HG03064 (cell line): ENCODE measurements around the gene SOX10.

Source experiments
- ATAC-seq: cut with Tn5 transposase; IDR thresholded peaks from one replicate; pipeline ENCODE4 v1.9.1; 2021; ENCODE audit warnings: low read depth; ENCODE audit not compliant: unreplicated experiment

Gene SOX10

DNA sequence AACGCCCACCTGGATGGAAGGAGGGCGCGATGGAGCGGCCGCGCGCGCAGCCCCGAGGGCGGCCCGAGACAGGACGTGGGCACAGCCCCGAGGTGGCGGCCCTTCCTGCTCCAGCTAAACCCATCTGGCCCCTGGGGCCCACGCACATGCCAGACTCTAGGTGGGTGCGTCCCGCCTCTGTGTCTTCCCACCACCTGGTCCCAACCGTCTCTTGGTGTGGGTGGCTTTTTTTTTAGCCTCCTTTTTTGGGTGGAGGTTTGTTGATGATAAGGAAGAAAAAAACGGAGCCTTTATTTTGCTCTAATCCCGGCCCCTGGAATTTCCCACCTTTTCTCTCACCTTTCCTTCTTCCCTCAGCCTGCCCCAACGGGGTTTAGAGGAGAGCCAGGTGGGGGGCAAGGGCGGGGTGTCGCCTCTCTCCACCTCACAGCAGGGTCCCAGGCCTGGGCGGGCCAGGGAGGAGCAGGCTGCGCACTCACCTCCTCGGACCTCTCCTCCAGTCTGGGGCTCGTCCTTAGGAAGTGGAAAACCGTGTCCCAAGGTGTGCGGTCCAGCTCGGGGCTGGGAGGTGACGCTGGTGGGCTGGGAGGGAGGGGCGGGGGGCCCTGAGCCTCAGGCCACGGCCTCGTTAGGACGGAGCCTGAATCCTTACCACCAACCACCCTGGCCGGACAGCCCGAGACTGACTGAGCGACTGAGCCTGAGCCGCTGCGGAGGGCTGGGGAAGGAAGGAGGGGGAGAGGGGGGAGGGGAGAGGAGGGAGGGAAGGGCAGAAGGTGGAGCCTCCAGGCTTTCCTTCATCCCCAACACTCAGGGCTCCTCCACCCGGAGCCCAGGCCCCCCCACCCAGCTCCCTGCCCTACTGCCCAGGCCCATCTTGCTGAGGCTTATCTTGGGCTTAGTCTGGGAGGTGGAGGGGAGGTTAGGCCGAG, at the start of gene SOX10:
TSS of gene SOX10 (minus strand) at position 696 of the 932 bp plus-strand sequence. CDS start 771 bp downstream, outside the sequence.
- ATAC-seq, result no peak

DNA sequence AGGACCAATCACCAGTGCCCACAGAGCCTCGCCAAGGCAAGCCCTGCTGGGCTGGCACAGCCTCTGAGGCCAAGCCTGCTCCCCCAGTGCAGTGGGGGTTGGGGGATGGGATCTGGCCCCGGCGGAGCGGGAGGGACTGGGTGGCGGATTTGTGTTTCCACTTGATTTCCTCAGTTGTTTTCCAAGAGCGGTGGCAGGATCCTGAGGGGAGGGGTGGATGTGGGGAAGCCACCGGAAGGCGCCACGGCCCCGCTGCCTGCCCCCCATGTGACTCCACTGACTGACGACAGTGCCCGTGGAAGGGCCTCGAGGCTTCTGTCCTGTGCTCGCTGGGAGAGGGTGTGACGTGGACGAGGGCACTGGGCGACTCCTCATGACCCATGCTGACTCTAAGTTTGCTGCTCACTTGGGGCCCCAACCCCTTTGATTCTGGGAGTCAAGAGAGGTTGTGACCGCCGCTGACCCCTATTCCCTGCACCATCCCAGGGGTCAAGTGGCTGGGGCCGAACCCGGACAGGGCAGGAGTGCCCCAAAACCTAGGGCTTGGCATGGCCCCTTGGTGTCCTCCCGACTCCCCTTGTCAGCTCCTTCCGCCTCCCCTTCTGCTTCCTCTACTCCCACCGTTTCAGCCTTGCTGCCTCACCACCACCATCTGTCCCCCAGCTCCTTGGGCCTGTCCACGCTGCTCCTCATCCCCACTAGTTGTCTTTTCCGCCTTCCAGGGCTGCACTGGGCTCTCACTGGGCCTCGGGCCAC, 49.3 kb upstream of the SOX10 start:
- no peak for ATAC-seq

DNA sequence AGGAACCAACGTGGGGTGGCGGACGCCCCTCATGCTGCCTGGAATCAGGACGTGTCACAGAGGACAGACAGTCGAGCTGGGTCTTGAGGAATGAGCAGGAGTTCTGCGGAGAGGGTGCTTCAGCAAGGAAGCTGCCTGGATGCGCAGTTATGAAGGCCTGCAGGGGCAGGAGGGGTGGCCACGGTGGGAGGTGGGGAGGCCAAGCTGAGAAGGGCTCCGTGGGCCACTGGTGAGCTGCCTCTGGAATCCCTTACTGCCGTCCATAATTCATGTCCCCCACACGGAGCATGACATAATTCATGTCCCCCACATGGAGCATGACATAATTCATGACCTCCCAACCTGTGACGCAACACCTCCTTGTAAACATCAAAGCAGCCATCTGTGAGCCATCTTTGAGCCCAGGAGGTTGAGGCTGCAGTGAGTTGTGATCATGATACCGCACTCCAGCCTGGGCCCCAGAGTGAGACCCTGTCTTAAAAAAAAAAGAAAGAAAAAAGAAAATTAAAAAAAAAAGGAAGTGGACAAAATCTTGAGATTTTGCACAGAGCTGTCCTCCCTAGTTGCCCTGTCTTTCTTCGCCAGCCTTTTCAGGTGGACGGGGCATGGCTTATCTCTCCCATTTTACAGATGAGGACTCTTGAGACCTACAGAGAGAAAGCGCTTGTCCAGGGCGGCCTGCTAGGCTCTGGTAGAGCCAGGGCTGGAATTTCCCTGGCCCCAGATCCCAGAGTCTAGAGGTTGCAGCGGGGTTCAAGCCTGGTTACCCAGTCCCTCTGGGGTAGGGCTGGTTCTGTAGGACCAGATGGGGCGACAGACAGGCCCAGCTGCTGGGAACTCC, 48.5 kb upstream of the SOX10 start:
- ATAC-seq, result no peak

DNA sequence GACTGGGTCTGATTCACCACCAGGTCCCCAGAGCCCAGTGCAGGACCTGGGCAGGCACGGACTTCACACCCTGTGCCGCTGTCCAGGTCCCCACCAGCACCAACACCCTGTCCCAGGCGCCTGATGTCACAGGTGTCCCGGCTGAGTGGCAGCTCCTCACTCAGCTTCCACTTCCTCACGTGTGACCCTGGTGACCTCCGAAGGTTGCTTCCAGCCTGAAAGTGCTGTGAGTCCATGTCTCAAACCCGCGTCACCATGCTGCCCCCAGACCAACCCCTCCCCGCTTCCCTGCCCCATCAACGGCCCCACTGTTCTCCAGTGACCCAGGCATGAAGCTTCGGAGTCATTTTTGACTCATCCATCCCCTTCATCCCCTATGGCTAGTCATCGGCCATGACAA, 47.1 kb upstream of the SOX10 start:
- no peak for ATAC-seq

DNA sequence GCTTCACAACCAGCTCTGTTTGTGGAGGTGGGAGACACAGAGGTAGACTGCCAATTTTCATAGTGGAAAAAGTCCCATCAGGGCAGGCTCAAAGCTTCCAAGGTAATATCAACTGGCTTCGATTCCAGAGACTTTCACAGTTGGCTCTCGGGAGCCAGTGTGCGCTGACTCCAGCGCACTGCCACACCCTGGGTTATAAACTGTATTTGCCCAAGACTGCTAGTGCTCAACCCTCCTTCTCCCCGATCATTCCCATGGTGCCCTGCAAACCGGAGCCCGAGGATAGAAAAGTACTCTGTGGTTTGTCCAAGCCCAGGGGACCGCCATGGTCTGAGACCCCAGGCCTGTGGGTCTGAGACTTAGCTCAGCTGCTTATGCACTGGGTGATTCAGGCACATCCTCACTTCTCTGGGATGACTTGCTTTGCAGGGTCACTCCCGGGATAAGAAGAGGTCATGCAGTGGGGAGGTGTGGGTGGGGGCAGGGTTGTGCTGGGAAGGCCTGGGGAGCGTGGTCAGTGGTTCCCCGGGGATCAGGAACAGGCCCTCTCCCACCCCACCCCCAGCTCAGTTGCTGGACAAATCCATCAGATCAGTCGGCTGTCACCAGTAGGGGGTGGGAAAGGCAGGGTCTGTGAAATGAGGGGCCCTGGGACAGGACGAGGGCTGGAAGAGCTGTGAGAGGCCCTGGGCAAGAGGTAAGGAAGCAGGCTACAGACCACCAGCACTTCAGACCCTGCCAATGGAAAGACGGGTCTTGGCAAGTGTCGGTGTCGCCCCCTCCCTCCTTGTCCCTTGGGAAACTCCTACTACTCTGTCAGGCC, 46.2 kb upstream of the SOX10 start:
- ATAC-seq, result no peak

DNA sequence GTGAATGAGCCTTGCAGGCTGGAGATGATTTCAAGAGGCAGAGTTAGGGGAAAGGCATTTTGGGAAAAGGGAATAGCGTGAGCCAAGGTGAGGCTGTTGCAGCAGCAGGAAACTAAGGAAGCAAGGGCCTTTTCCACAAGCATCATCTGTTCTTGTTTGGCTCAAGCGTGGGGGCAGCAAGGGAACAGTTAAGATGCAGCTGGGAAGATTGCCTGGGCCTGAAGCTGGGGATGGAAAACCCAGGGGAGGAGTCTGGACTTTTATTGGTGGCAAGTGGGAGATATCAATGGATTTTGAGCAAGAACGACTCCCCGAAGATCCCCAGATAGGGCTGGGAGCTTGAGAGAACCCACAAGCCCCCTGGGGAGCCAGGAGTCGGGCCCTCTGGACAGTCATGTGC, 45.5 kb upstream of the SOX10 start:
- no peak for ATAC-seq

DNA sequence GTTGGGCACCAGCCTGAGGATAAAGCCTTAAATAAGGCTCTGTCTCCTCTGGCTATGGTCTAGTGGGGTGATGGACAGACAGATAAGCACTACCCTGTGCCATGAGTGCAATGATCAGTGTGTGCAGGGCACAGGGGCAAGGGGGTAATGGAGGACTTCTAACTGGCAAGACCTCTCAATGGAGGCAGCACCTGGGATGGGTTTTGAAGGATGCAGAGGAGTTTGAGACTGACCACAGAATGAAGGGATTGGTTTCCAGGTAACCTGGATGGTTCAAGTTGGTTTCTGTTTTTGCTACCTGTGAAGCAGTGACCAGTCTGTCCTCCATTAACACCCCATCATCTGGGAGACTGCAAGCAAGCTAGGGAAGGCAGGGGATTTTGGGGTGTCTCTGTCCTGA, 45.0 kb upstream of the SOX10 start:
- no peak for ATAC-seq

DNA sequence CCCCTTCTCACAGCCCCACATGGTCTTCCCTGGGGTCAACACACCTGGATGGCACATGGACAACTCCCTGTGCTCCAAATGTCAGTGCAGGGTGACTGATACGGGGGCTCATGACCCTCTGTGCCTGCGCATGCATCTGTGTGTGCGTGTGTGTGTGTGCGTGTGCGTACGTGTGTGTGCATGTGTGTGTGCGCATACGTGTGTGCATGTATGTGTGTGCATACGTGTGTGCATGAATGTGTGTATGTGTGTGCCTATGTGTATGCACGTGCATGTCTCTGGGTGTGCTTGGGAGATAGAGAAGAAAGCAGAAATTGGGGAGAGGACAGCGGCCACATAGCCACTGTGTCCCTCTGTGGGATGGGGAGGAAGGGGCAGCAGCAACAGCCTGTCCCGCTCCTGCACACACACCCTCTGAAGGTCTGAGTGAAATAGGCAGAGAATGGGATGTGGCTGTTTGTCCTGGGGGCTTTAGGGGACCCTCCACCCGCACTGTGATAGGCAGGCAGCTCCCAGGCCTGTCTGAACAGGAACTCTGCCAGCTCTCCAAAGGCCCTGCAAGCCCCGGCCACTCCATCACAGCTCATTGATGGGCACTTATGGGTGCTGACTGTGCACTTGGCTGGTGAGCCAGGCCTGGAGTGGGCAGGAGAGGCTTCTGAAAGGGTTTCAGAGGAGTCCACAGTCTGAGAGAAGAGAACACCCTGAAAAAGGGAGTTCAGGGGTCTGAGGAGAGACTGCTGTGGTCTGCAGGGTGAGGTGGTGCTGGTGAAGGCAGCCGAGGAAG, 44.2 kb upstream of the SOX10 start:
- ATAC-seq, result no peak

DNA sequence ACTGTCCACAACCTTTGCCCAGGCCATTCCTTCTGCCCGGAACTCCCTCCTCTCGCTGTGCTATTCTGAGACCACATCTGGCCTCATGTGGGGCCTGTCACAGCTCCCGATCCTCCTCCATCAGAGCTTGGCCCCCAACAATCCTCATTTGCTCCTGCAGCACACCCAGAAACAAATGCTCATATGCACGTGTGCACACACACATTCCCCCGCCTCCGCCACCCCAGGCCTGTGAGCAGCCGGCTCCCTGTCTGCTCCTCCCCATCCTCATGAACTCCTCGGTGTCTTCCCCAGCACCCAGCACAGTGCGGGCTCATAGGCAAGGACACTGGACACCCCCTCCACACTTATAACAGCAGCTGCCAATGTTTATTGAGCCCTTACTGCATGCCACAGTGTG, 43.1 kb upstream of the SOX10 start:
- no peak for ATAC-seq

DNA sequence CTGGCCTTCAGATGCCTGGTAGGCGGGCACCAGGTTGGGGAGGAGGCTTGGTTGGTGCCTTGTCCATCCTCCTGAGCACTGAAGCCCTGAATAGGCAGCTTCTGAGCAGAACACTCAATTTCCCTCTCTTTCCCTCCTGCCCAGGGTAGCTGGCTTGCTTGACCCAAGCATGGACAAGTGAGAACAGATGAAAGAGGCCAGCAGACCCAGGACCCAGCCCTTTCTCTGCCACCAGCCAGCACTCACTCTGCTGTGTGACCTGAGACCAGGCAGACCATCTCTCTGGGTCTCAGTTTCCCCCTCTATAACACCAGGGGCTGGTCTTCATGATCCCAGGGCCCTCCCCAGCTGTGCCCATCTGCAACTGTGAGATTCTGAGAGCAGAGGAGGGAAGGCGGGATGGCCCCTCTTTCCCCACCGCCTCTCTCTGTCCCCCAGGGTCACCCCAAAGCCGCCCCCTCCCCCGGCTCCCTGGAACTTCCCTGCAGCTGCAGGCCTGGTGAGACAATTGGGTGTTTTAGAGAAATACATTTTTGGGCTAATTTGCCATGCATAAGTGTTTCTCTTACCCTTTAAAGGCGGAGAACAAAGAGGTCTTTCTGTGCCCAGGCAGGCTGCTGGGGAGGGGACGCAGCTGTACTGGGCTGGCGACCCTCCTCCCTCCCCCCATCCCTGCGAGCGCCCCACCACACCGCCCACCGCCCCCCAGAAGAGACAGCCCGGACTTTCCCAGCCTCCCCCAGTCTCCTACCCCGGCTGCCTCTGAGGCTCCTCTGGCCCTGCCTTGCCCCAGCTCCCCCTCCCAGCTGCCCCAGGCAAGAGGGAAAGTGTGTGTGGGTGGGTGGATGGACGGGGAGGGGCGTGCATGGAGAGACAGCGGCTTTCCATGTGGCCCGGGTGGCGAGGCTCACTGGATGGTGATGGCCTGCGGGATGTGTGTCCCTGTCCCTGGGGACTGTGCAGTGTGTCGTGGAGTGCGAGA, 42.1 kb upstream of the SOX10 start:
- no peak for ATAC-seq

DNA sequence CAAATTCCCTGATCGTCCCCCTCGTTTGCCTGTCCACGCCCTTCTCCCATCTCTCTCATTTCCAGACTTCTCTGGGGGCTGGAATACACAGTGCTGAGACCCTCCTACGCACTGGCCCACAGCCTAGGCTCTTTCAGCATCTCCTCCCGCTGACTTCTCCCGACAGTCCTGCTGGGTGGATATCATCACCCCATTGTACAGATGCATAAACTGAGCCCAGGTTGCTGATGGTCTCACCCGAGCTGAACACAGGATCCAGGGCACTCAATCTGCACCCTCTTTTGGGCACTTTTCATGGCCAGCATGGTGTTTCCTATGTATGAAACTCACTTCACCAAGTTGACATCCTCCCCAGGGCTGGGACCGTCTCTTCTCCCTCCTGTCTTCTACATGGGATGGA, 41.2 kb upstream of the SOX10 start:
- ATAC-seq, result no peak

DNA sequence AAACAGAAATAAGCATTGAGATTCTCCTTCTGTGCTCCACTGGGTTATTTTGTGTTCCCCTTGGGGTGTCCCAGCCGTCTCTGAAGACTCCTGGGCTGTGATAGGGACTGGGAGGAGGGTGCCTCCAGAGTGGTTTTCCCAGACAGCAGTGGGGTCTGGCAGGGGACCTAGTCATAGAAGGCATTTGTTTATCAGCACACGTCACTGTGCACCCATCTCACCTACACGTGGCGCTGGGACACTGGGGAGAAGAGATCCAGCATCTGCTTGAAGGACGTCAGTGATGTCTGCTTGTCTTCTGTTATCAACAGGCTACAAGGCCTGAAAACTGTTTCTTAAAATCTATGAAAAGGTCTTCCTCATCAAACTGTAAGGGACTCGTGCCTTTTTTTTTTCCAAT, 38.7 kb upstream of the SOX10 start:
- ATAC-seq, result no peak

DNA sequence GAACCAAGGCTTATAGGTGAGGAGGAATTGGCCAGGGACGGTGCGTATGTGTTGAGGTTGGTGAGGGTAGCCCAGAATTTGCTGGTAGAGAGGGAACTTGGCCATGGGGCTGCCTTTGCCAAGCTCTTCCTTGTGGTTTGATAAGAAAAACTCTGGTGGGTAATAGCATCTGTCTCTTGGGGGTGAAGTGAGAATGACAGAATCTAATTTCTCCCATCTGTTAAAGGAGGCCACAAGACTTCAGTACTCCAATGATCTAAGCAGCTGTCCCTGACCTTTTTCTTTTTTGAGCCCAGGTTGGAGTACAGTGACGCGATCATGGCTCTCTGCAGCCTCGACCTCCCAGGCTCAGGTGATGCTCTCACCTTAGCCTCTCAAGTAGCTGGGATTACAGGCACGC, 36.9 kb upstream of the SOX10 start:
- ATAC-seq, result no peak

DNA sequence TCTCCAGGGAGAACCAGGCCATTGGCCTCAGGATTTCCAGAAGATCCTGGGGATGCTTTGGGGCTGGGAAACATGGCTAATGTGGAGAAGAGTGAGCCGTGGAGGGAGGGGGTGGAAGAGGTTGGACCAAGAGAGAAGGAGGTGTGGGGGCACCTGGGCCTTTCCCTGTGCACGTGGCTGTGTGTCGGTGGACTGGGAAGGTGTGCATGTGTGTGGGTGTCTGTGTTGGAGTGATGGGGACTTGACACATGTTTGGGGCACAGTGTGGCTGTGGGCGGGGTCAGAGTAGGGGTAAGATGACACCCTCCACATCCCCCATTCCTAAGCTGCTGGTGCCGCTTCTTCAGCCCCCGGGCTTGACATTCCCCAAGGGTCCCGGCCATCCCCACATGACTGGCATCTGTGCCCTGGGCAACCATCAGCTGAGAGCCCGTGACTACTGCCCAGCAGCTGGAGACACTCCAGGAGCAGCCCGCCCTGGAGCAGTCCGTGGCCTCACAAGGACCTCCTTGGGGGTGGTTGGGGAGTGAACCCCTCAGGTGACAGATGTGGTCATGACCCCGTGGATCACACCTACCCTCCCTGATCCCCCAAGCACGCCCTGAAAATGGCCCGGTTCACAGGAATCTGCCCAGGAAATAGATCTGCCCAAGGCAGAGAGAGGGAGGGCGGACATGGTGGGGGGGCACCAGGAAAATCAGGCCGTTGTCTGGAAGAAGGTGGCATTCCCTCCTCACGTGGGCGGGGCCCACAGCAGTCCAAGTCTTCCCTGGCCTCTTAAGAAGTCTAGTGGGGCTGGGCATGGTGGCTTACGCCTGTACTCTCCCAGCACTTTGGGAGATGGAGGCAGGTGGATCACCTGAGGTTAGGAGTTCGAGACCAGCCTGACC, 34.8 kb upstream of the SOX10 start:
- ATAC-seq, result no peak

DNA sequence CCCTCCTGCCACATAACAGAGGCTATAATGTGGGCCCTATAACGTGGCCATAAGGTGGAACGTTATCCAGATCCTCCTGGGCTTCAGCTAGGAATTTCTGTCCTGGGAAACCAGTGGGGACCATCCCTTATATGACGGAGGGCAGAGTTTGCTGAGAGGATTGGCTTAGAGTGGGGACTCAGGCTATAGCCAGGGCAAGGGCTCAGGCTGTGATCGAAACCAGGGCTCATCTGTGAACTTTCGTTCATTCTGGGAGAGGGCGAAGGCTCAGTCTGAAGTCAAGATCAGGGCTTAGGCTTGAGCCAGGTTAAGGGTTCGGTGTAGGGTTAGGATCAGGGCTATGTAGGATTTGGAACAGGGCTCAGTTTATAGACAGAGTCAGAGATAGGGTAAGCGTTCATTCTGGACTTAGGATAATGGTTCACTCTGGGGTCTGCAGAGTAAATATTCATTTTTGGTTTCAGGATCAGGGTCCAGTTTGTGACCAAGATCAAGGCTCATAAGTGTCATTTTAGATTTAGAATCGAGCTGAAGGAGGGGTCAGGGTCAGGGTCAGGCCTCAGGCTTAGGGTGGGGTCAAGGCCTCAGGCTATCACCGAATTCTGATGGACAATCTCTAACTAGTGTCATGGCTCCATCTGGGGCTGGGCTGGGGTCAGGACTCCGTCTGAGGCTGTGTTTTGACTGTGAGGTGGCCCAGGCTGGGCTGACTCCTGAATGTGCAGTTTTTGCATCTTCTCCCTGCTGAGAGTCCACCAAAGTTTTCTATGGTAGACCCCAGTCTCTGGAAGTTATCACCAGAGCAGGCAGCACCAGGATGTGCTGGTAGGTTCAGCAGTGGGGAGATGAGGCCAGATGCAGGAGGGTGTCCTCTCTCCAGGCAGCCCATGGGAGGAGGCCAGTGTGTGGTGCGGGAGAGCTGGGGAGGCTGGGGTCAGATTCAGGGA, 33.9 kb upstream of the SOX10 start:
- ATAC-seq, result no peak

DNA sequence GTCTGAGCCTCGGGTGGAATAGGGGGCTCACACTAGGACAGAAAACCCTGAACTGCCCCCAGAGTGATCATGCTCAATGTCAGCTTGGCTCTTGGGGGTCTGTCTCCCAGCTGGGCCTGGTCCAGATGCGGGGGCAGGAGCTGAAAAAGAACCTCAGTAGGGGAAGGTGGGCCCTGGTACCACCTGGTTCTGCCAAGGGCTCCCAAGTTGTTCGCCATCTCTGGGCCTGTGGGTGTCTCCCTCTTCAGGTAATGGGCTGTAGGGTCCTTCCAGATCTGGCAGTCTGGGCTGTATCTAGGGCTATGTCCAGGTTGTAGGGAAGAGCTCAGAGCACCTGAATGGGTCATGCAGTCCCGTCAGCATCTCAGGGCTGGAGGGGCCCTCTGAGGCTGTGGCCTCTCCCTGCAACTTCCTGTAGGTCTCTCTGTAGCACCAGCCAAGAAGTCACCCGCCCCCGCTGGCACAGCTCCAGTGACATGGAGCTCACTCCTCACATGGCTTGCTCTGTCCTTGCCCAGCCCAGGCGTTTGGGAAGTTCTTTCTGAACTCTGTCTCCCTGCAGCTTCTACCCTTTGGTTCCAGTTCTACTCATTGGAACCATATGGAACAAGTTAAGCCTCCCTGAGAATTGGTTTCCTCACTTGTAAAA, 33.0 kb upstream of the SOX10 start:
- no peak for ATAC-seq
